Gastrocnemius medialis (tissue), 4 donors: ENCODE measurements around the gene ACIN1. TPM values are rescaled to one million over a fixed set of nuclear protein-coding genes. Genes with fewer than 3 reads are reported as not detected.

Source experiments
- ATAC-seq, 2 donors: fragments of 150-250 bp; one replicate each; pipeline ENCODE4 v1.9.1; 2016
- DNase-seq, 2 donors: peaks; one replicate each; pipeline ENCODE4 v3.0.0-alpha.2; 2019
- H3K27ac ChIP-seq, 4 donors: fragments of 200-600 bp; sonication (generic); 1 replicate in 1 of 4; 2 replicates in 3 of 4; pipeline ENCODE4 v1.5.1; 2016 to 2018; ENCODE audit warnings: mild to moderate bottlenecking in 2 of 4, moderate library complexity in 1 of 4
- H3K27me3 ChIP-seq, 3 donors: fragments of 200-600 bp; sonication (generic) in 2 of 3; 1 replicate in 1 of 3; 2 replicates in 2 of 3; pipeline versions ENCODE4 v1.5.1 to v1.6.0; 2016 to 2019; ENCODE audit warnings: mild to moderate bottlenecking in 1 of 3, moderate library complexity in 1 of 3
- H3K36me3 ChIP-seq, 2 donors: fragments of 200-600 bp; sonication (generic) in 1 of 2; one replicate each; pipeline ENCODE4 v1.5.1; 2017 to 2018
- H3K4me1 ChIP-seq, 2 donors: fragments of 200-600 bp; sonication (generic) in 1 of 2; one replicate each; pipeline ENCODE4 v1.5.1; 2016 to 2017; ENCODE audit warnings: mild to moderate bottlenecking in 2 of 2
- H3K4me3 ChIP-seq, 4 donors: fragments of 200-600 bp; sonication (generic) in 3 of 4; 1 replicate in 1 of 4; 2 replicates in 3 of 4; pipeline ENCODE4 v1.5.1; 2016 to 2019; ENCODE audit warnings: mild to moderate bottlenecking in 2 of 4
- H3K9me3 ChIP-seq, 3 donors: fragments of 200-600 bp; sonication (generic) in 2 of 3; 1 replicate in 1 of 3; 2 replicates in 2 of 3; pipeline ENCODE4 v1.5.1; 2016 to 2019
- POLR2A ChIP-seq, 2 donors: fragments of 450-650 bp; IDR thresholded peaks; one replicate each; pipeline ENCODE4 v1.6.1; 2017; ENCODE audit warnings: antibody characterized with exemption in 2 of 2, mild to moderate bottlenecking in 2 of 2, moderate library complexity in 2 of 2
- in situ Hi-C, 4 donors: fragments of 200-750 bp; cut with MboI; loops; one replicate each; pipeline versions ENCODE4 v1.15.0 to v1.8.0; 2017; ENCODE audit warnings: low sequenced_read_pairs in 4 of 4
- intact Hi-C: fragments of 100-400 bp; cut with DNase I; formaldehyde crosslinking; loops from one replicate; pipeline ENCODE4 v1.15.1; 2023; ENCODE audit warnings: low total_unique reads
- total RNA-seq, 4 donors: library from RNA; depleted of rRNA; stranded (reverse); fragments of >200 nt; gene quantifications; one replicate each; pipeline versions ENCODE4 v1.1.0 to v1.2.3, GENCODE V29; 2016
- TF ChIP-seq, protein P1 (sequence below), 5 experiments: fragments of 450-650 bp in 3 of 5; fragments of 200-600 bp in 2 of 5; sonication (generic) in 2 of 5; IDR thresholded peaks in 4 of 5; conservative IDR thresholded peaks in 1 of 5; 1 replicate in 4 of 5; 2 replicates in 1 of 5; pipeline ENCODE4 v1.5.1; 2016 to 2019; ENCODE audit warnings: antibody characterized with exemption in 5 of 5, mild to moderate bottlenecking in 3 of 5, moderate library complexity in 3 of 5

The ACIN1 gene
- total RNA-seq, 4 donors from 2014 or later, result 61.9 to 74.8 (median 70.6) TPM

DNA sequence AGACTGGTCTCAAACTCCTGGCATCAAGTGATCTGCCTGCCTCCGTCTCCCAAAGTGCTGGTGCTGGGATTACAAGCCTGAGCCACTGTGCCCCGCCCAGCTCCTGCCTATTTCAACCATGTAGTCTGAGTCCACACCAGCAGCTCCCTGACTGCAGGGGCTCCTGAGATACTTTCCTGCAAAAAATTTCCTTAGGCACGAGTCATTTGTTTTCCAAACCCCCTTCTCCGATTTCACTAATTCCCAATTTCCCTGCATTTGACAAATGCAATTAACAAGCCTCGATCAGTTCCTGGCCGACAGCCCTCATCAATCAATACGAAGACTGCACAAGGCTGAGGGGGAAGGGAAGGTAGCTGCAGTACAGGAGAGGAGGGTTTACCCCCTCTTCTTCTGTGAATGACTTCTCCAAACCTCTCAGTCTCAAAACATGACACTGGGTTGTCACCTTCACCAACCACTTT is 70.3 kb downstream of the ACIN1 start:
- Histone ChIP-seq H3K4me3 (no peak overlapping the region), H3K36me3 (peaks cover 0 to 57% of the 10 kb centered on the region in 2 donors), H3K4me1 (peaks cover 5 to 11% of the 10 kb centered on the region in 2 donors), H3K27me3 (no peaks in the 10 kb centered on the region), H3K27ac (no peak overlapping the region), H3K9me3 (no peaks in the 10 kb centered on the region)
- in situ Hi-C loops (no loop called here), intact Hi-C loops (no loop called here)
- no peak for TF ChIP-seq POLR2A (IDR thresholded peaks at IDR 0.05)
- TF ChIP-seq, protein P1, sequence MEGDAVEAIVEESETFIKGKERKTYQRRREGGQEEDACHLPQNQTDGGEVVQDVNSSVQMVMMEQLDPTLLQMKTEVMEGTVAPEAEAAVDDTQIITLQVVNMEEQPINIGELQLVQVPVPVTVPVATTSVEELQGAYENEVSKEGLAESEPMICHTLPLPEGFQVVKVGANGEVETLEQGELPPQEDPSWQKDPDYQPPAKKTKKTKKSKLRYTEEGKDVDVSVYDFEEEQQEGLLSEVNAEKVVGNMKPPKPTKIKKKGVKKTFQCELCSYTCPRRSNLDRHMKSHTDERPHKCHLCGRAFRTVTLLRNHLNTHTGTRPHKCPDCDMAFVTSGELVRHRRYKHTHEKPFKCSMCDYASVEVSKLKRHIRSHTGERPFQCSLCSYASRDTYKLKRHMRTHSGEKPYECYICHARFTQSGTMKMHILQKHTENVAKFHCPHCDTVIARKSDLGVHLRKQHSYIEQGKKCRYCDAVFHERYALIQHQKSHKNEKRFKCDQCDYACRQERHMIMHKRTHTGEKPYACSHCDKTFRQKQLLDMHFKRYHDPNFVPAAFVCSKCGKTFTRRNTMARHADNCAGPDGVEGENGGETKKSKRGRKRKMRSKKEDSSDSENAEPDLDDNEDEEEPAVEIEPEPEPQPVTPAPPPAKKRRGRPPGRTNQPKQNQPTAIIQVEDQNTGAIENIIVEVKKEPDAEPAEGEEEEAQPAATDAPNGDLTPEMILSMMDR (IDR thresholded peaks at IDR 0.05 in 4 of 5, conservative IDR thresholded peaks at IDR 0.05 in 1 of 5), result no peak
- ATAC-seq (no peak), DNase-seq (no peak)

DNA sequence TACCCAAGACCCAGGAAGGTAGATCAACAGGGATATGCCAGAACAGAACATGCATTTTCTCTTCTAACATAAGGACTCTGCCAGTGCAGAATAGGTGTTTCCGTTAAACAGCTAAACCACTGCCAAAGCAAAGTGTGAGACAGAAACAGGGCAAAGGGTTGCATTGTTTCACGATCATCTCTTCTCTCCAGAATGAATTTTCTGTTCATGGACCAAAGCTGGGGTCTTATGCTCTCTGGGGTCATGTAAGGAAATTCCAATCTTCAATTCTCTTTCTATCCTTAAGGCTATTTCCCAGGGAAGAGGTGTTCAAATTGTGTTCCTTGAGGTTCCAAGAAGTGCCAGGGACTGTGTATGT is 71.2 kb downstream of the ACIN1 start:
- Histone ChIP-seq H3K36me3 (peaks cover 0 to 48% of the 10 kb centered on the region in 2 donors), H3K27ac (no peak overlapping the region), H3K4me1 (peaks cover 5 to 7% of the 10 kb centered on the region in 2 donors), H3K9me3 (no peaks in the 10 kb centered on the region), H3K4me3 (no peak overlapping the region), H3K27me3 (no peaks in the 10 kb centered on the region)
- intact Hi-C loops, result no loop called here
- TF ChIP-seq POLR2A (IDR thresholded peaks at IDR 0.05), result no peak
- TF ChIP-seq, protein P1 (IDR thresholded peaks at IDR 0.05 in 4 of 5, conservative IDR thresholded peaks at IDR 0.05 in 1 of 5), result no peak
- in situ Hi-C loops, result no loop called here
- no peak for ATAC-seq
- DNase-seq, result no peak

DNA sequence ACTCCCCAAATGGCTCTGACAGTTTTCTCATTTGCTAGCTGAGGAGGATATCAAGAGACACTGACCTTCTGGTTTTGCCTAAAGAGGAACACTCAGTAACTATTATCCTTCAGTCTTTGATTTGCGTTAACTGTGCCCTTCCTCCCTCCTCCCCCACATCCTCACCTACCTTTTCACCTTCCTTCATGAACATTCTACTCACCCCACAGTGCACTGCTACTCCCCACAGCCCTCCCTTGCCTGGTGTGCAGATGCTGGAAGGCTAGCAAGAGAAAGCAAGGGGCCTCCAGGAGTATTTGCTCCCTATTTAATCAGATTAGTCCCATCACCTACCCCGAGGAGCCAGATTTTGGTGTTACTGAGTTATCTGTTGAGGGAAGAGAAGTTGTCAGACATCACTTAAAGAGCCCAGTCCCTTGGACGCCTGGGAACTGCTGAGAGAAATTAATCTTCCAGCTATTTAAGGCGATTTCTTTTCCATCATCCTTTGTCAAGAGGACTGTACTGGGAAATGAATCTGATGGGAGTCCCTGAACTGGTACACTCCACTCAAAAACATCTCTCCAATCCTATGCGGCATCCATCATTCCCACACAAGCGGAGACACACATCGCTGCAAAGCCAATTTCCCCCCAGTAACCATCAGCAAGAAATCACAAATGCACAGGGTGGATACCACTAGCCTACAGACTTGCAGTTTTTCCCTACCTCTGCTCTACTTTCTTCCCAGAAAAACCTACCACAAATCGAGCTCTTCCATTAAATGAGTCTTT is 71.7 kb downstream of the ACIN1 start:
- H3K36me3 ChIP-seq, result peaks cover 0 to 42% of the 10 kb centered on the region in 2 donors
- in situ Hi-C loops, result no loop called here

DNA sequence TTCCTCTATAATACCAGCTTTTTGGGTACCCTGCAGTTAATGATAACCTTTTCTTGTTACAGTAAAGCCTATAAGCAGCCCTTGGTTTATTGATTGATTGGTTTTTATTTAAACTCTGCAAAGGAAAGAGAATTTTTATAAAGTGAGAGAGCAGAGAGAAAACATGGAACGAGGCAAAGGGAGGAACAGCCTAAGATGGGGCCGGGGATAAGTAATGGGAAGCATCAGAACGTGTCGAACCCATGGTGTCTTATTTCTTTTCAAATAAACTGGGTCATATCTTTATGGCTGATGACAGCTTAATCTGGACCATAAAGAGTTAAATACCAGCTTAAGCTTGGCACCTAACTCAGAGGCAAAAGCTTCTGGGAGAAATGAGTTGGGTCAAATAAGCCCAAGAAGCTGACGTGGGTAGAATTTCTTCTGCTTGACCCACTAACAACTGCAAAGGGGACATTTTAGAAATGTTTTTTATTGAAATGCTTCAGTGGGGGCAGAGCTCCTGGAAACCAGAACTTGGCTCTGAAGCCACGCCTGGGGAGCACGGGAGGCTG is 73.0 kb downstream of the ACIN1 start:
- H3K4me1 ChIP-seq, result peaks cover 0 to 3% of the 10 kb centered on the region in 2 donors
- H3K27me3 ChIP-seq, result no peaks in the 10 kb centered on the region
- no peak for DNase-seq
- H3K36me3 ChIP-seq, result peaks cover 0 to 30% of the 10 kb centered on the region in 2 donors
- H3K4me3 ChIP-seq, result no peak overlapping the region
- no peak for ATAC-seq
- in situ Hi-C loops, result no loop called here
- TF ChIP-seq POLR2A (IDR thresholded peaks at IDR 0.05), result no peak
- TF ChIP-seq, protein P1 (IDR thresholded peaks at IDR 0.05 in 4 of 5, conservative IDR thresholded peaks at IDR 0.05 in 1 of 5), result no peak
- no peak overlapping the region for H3K27ac ChIP-seq
- intact Hi-C loops, result no loop called here
- no peaks in the 10 kb centered on the region for H3K9me3 ChIP-seq

More for the DNA sequence above, 71.7 kb downstream of the ACIN1 start:
- H3K4me1 ChIP-seq, result peaks cover 3 to 5% of the 10 kb centered on the region in 2 donors
- no peaks in the 10 kb centered on the region for H3K9me3 ChIP-seq
- H3K27me3 ChIP-seq, result no peaks in the 10 kb centered on the region
- intact Hi-C loops, result no loop called here
- no peak overlapping the region for H3K4me3 ChIP-seq
- no peak overlapping the region for H3K27ac ChIP-seq
- no peak for TF ChIP-seq POLR2A (IDR thresholded peaks at IDR 0.05)
- TF ChIP-seq, protein P1 (IDR thresholded peaks at IDR 0.05 in 4 of 5, conservative IDR thresholded peaks at IDR 0.05 in 1 of 5), result no peak
- DNase-seq (no peak), ATAC-seq (no peak)
